Measurements from ENCODE around the gene PLXNA2. TPM values are rescaled to one million over a fixed set of nuclear protein-coding genes. Genes with fewer than 3 reads are reported as not detected.

The PLXNA2 gene
- total and polyA plus RNA-seq, 2 of the 8 experiments (the other 6 are each of a cell fraction or from before 2014, with no cell fraction given): 0.33 to 1.5 TPM

GRCh38 chr1:208121813-208122364, 122.3 kb downstream of the PLXNA2 start (continued):
- TF ChIP-seq YY1 (IDR thresholded peaks at IDR 0.05; ENCODE audit: low read depth, low read length) (no peak), CTBP2 (IDR thresholded peaks at IDR 0.05; ENCODE audit: borderline replicate concordance, insufficient read depth, insufficient read length, low read length) (no peak), POLR2AphosphoS5 (IDR thresholded peaks at IDR 0.05; ENCODE audit: low read depth, low read length) (no peak), GTF2F1 (IDR thresholded peaks at IDR 0.05; ENCODE audit: borderline replicate concordance, low read depth, low read length) (no peak), SP4 (IDR thresholded peaks at IDR 0.05; ENCODE audit: low read length) (no peak), ZNF274 (IDR thresholded peaks at IDR 0.05; ENCODE audit: borderline replicate concordance, extremely low read depth, low read length) (no peak), CEBPB (IDR thresholded peaks at IDR 0.05; ENCODE audit: low read depth, low read length) (no peak), ASH2L (IDR thresholded peaks at IDR 0.05; ENCODE audit: low read length) (no peak), KDM4A (IDR thresholded peaks at IDR 0.05; ENCODE audit: low read depth, low read length, severe bottlenecking) (no peak)
